Amniotic stem cell (primary cell): ENCODE measurements around the gene ASNSD1.
"Not testable (repeated sequence)": the region's sequence is repeated elsewhere in the genome, so short reads cannot be mapped to it uniquely, and the experiment has no call there.

ENCODE experiments used
- DNase-seq: peaks from one replicate; lab custom pipeline; 2025; lab: John Stamatoyannopoulos, UW

ASNSD1 gene

GRCh38 chr2:189687796-189688195, 26.5 kb downstream of the ASNSD1 start:
- not testable (repeated sequence) for DNase-seq

- DNase-seq, result no peak
Observed at GRCh38 chr2:189696223-189696622, 35.0 kb downstream of the ASNSD1 start.

DNA sequence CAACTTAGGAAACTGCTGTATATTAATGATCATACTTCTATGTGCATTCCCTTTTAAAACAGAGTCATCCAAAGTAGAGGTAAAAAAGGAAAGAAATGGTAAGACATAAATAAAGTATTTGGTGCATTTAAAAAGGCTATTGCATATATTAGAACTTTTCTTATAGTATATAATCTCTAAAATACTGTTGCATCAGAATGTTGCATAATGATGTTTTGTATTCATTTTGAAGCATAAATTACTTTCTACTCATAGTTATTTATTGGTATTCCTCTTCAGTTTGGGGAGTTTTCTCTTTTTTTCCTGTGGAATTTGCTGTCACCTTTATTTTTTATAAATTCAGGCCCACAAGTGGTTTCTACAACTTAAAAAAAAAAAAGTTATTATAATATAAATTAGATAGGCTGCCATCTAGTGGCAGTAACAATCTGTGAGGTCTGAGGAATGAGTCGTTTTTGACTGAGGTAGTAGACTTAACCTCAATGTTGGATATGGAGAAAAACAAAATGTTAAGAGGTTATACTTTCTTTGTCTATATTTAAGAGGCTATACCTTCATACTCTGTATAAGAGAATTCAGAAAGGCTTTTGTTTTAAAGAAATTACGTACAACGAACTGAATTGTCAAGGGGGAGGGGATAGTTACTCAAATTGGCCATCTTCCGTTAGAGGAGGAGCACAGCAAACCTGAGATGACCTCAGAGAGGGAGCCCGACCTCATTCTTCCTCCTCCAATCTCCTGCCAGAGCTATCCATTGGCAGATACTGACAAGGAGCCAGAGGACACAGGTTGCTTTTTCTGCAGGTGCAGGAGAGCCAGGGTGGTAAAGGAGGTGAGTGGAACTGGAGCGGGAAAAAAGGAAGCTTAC, 37.0 kb downstream of the ASNSD1 start:
- DNase-seq, result peak; percentile 38

DNA sequence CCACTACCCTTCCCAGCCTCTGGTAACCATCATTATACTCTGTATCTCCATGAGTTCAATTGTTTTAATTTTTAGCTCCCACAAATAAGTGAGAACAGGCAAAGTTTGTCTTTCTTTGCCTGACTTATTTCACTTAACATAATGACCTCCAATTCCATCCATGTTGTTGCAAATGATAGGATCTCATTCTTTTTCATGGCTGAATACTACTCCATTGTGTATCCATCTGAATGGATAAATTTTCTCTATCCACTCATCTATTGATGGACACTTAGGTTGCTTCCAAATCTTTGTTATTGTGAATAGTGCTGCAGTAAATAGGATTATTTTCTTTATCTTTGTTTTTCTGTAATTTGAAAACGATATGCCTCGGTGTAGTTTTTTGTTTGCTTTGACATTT, 39.4 kb downstream of the ASNSD1 start:
- no peak for DNase-seq

GRCh38 chr2:189702071-189702470, 40.8 kb downstream of the ASNSD1 start:
- DNase-seq, result no peak

GRCh38 chr2:189709501-189710221, 48.4 kb downstream of the ASNSD1 start:
- DNase-seq, result no peak

DNA sequence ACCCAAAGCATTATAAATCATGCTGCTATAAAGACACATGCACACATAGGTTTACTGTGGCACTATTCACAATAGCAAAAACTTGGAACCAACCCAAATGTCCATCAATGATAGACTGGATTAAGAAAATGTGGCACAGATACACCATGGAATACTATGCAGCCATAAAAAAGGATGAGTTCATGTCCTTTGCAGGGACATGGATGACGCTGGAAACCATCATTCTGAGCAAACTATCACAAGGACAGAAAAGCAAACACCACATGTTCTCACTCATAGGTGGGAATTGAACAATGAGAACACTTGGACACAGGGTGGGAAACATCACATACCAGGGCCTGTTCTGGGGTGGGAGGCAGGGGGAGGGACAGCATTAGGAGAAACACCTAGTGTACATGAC, 56.3 kb downstream of the ASNSD1 start:
- DNase-seq, result not testable (repeated sequence)

- DNase-seq, result no peak
Observed at GRCh38 chr2:189719571-189719970, 58.3 kb downstream of the ASNSD1 start.
